NCI-H82 treated with DMSO at 0.1 percent for 48 hours (cell line): ENCODE measurements around the gene CPSF6.
"Not testable (repeated sequence)": the region's sequence is repeated elsewhere in the genome, so short reads cannot be mapped to it uniquely, and the experiment has no call there.

Experiments
- DNase-seq: peaks from one replicate; lab custom pipeline; 2025; ENCODE audit not compliant: unreplicated experiment; lab: John Stamatoyannopoulos, UW

CPSF6 gene

GRCh38 chr12:69317233-69317632, 77.9 kb downstream of the CPSF6 start:
- not testable (repeated sequence) for DNase-seq

- DNase-seq, result no peak
These were observed 78.9 kb downstream of the CPSF6 start for GRCh38 chr12:69318225-69318624.

GRCh38 chr12:69321351-69321750, 82.0 kb downstream of the CPSF6 start:
- no peak for DNase-seq
